ENCODE results near the gene MUL1. TPM values are rescaled to one million over a fixed set of nuclear protein-coding genes. Genes with fewer than 3 reads are reported as not detected.

The MUL1 gene
- total RNA-seq, 1 experiment from 2014 or later, result 12.0 TPM

GRCh38 chr1:20472860-20473711 lies 34.9 kb downstream of the MUL1 start:
- DNase-seq (ENCODE audit: extremely low read depth, low read depth), result no peak

GRCh38 chr1:20472121-20472520 lies 35.8 kb downstream of the MUL1 start:
- no peak for DNase-seq (ENCODE audit: extremely low read depth, low read depth)

- no peak for DNase-seq (ENCODE audit: extremely low read depth, low read depth)
Measured at GRCh38 chr1:20470194-20470593, 37.8 kb downstream of the MUL1 start.

DNA sequence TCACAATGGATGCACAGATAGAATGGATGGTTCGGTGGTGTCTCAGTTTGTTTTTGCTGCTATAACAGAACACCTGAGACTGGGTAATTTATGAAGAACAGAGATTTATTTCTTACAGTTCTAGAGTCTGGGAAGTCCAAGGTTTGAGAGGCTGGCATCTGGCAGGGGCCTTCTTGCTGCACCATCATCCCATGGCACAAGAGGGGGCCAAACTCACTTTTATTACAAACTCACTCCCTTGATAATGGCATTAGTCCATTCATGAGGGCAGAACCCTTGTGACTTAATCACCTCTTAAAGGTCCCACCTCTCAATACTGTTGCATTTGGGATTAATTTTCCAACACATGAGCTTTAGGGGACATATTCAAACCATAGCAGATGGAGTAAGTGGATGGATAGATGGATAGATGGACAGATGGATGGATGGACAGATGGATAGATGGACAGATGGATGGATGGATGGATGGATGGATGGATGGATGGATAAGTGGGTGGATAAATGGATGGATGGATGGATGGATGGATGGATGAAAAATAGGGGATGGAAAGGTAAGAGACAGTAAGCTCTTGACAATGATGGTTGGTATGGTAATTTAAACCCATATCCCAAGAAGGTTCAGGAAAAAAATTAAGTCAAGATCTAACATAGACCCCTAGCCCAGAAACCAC lies 38.4 kb downstream of the MUL1 start:
- DNase-seq (ENCODE audit: extremely low read depth, low read depth), result no peak

DNA sequence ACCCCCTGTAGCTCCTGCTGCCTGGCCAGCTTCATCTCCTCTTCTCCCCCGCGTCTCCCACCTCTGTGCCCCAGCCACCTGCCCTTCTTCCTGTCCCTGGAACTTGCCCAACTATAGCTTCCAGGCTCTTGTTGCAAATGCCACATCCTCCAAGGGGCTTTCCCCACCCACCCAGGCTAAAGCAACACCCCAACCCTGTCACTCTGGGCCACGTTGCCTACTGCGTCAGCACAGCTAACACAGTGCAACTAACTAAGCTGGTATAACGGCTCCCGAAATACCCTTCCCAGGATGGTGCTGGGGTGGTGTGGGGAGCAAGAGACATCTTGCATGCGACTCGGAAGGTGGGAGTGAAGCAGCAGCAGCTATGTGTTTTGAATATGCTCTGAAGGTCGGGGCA lies 41.7 kb downstream of the MUL1 start:
- no peak for DNase-seq (ENCODE audit: extremely low read depth, low read depth)

GRCh38 chr1:20465187-20465586 lies 42.8 kb downstream of the MUL1 start:
- no peak for DNase-seq (ENCODE audit: extremely low read depth, low read depth)

DNA sequence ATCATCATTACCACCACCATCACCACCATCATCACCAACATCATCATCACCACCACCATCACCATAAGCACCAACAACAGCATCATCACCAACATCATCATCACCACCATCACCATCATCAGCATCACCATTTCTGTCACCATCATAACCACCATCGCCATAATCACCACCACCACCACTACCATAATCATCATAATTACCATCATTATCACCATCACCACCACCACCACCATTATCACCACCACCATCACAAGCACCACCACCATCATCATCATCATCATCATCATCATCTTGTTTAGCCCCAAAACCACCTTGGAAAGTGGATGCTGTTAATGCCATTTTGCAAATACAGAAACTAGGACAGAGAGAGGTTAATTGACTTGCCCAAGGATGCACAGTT lies 44.4 kb downstream of the MUL1 start:
- DNase-seq (ENCODE audit: extremely low read depth, low read depth), result no peak

DNA sequence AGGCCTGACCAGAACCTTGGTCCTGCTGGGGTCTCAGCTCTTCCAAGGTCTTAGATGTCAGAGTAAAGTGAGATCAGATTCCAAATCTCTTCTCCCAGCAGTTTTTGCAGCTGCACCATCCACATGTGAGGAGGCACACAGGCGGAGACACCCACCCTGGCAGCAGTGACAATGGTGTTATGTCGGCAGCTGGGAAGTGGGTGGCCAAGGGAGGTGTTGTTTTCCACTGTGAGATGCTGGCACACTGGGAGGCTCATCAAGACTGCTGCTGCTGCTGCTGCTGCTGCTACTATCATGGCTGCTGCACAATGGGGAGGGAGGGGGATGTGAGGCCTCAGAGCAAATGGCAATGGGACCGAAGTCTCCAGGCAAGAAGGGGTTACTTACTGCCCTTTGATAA lies 45.6 kb downstream of the MUL1 start:
- DNase-seq (ENCODE audit: extremely low read depth, low read depth), result no peak

GRCh38 chr1:20458717-20459116 lies 49.2 kb downstream of the MUL1 start:
- DNase-seq (ENCODE audit: extremely low read depth, low read depth), result no peak

GRCh38 chr1:20454004-20454403 lies 53.9 kb downstream of the MUL1 start:
- no peak for DNase-seq (ENCODE audit: extremely low read depth, low read depth)

DNA sequence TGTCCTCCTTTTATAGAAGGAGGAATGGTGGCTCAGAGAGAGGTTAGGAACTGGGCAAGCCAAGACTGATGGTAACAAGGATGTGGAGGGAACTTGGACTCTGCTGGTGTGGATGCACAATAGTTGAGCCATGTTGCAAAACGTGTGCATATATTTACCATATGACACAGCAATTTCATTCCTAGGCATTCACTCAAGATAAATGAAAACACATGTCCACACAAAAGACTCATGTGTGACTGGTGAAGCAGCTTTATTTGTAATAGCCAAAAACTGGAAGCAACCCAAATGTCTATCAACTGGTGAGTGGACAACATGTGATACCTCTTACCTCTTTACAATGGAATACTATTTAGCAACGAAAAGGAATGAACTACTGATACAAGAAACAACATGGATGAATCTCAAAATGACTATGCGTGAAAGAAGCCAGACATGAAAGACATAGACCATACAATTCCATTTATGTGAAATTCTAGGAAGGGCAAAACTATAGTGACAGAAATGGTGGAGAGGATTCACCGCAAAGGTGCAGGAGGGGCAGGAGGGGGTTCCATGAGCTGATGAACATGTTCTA lies 58.1 kb downstream of the MUL1 start:
- no peak for DNase-seq (ENCODE audit: extremely low read depth, low read depth)

Other genes with a start within 250 kb of the MUL1 start
- gene VWA5B1, start 217.3 kb downstream of the MUL1 start, total RNA-seq (2014; rRNA removed; shearing (Covaris generic)), result not detected in 2 replicates
- 2.0 and 2.2 TPM in 2 replicates for gene CAMK2N1, start 21.9 kb downstream of the MUL1 start, total RNA-seq (2014; rRNA removed; shearing (Covaris generic))
- not detected in 2 replicates for gene FAM43B, start 44.4 kb upstream of the MUL1 start, total RNA-seq (2014; rRNA removed; shearing (Covaris generic))
- gene CDA, start 80.9 kb upstream of the MUL1 start, total RNA-seq (2014; rRNA removed; shearing (Covaris generic)), result 0.35 TPM in 1 of 2 replicates, not detected in the other
- 6.1 and 6.7 TPM in 2 replicates for gene PINK1, start 125.3 kb upstream of the MUL1 start, total RNA-seq (2014; rRNA removed; shearing (Covaris generic))
- 275 and 282 TPM in 2 replicates for gene DDOST, start 153.2 kb upstream of the MUL1 start, total RNA-seq (2014; rRNA removed; shearing (Covaris generic))
- gene KIF17, start 209.9 kb upstream of the MUL1 start, total RNA-seq (2014; rRNA removed; shearing (Covaris generic)), result 0.25 and 0.46 TPM in 2 replicates
- gene SH2D5, start 224.6 kb upstream of the MUL1 start, total RNA-seq (2014; rRNA removed; shearing (Covaris generic)), result 0.87 and 0.92 TPM in 2 replicates

Measured in NCI-H460 (cell line).